ENCODE measurements around the gene ABL2.
A peak's percentile ranks its signal among the peaks of the same experiment; 100 is the strongest.

Gene ABL2

GRCh38 chr1:179082999-179083335, 146.5 kb downstream of the ABL2 start:
- H3K4me3 ChIP-seq (ENCODE audit: low read length) = peak overlapping the region; percentile 85
- peaks cover 8% of the 10 kb centered on the region for H3K36me3 ChIP-seq (ENCODE audit: insufficient read depth, low read length)
- peak overlapping the region; percentile 89 for H3K9ac ChIP-seq (ENCODE audit: low read depth, low read length)
- peaks cover 20% of the 10 kb centered on the region for H3K4me1 ChIP-seq (ENCODE audit: control insufficient read depth, insufficient read depth, low read length)
- peak overlapping the region; percentile 89 for H3K4me2 ChIP-seq (ENCODE audit: low read length)
- H3K9me3 ChIP-seq (replicated peaks; ENCODE audit: low read length) = no peaks in the 10 kb centered on the region
- H3K27me3 ChIP-seq (ENCODE audit: control insufficient read depth, insufficient read depth, low read length) = no peaks in the 10 kb centered on the region

GRCh38 chr1:179082333-179082998, 147.0 kb downstream of the ABL2 start:
- Histone ChIP-seq H3K4me2 (ENCODE audit: low read length) (peak overlapping the region; percentile 89), H3K4me3 (ENCODE audit: low read length) (peak overlapping the region; percentile 85), H3K27me3 (ENCODE audit: control insufficient read depth, insufficient read depth, low read length) (no peaks in the 10 kb centered on the region), H3K36me3 (ENCODE audit: insufficient read depth, low read length) (peaks cover 8% of the 10 kb centered on the region), H3K9ac (ENCODE audit: low read depth, low read length) (peak overlapping the region; percentile 89), H3K9me3 (replicated peaks; ENCODE audit: low read length) (no peaks in the 10 kb centered on the region), H3K4me1 (ENCODE audit: control insufficient read depth, insufficient read depth, low read length) (peaks cover 25% of the 10 kb centered on the region)

- H3K4me1 ChIP-seq (ENCODE audit: control insufficient read depth, insufficient read depth, low read length) = peaks cover 28% of the 10 kb centered on the region
- peak within 1 kb of the TSS; percentile 85 for H3K4me3 ChIP-seq (ENCODE audit: low read length)
- H3K9ac ChIP-seq (ENCODE audit: low read depth, low read length) = peak within 1 kb of the TSS; percentile 89
- H3K36me3 ChIP-seq (ENCODE audit: insufficient read depth, low read length) = peaks cover 8% of the 10 kb centered on the region
- H3K9me3 ChIP-seq (replicated peaks; ENCODE audit: low read length) = no peaks in the 10 kb centered on the region
- H3K4me2 ChIP-seq (ENCODE audit: low read length) = peak within 1 kb of the TSS; percentile 89
- no peaks in the 10 kb centered on the region for H3K27me3 ChIP-seq (ENCODE audit: control insufficient read depth, insufficient read depth, low read length)
Measured at GRCh38 chr1:179081687-179082332, 147.7 kb downstream of the ABL2 start, which contains the start of gene TOR3A. Gene TOR3A, plus strand, starts transcription at chr1:179082070. Its CDS starts 59 bp downstream, at chr1:179082129.

GRCh38 chr1:179080866-179081686, 148.4 kb downstream of the ABL2 start:
- peaks cover 8% of the 10 kb centered on the region for H3K36me3 ChIP-seq (ENCODE audit: insufficient read depth, low read length)
- H3K9ac ChIP-seq (ENCODE audit: low read depth, low read length) = peak overlapping the region; percentile 89
- no peaks in the 10 kb centered on the region for H3K27me3 ChIP-seq (ENCODE audit: control insufficient read depth, insufficient read depth, low read length)
- H3K9me3 ChIP-seq (replicated peaks; ENCODE audit: low read length) = no peaks in the 10 kb centered on the region
- peak overlapping the region; percentile 89 for H3K4me2 ChIP-seq (ENCODE audit: low read length)
- H3K4me3 ChIP-seq (ENCODE audit: low read length) = peak overlapping the region; percentile 85
- H3K4me1 ChIP-seq (ENCODE audit: control insufficient read depth, insufficient read depth, low read length) = peaks cover 28% of the 10 kb centered on the region

- Histone ChIP-seq H3K9me3 (replicated peaks; ENCODE audit: low read length) (no peaks in the 10 kb centered on the region), H3K4me3 (ENCODE audit: low read length) (no peak overlapping the region), H3K4me1 (ENCODE audit: control insufficient read depth, insufficient read depth, low read length) (peaks cover 28% of the 10 kb centered on the region), H3K27me3 (ENCODE audit: control insufficient read depth, insufficient read depth, low read length) (no peaks in the 10 kb centered on the region), H3K4me2 (ENCODE audit: low read length) (no peak overlapping the region), H3K9ac (ENCODE audit: low read depth, low read length) (no peak overlapping the region), H3K36me3 (ENCODE audit: insufficient read depth, low read length) (no peaks in the 10 kb centered on the region)
Measured at GRCh38 chr1:179079113-179079761, 150.2 kb downstream of the ABL2 start.

GRCh38 chr1:179077396-179077795, 152.1 kb downstream of the ABL2 start:
- no peak overlapping the region for H3K4me3 ChIP-seq (ENCODE audit: low read length)
- peaks cover 4% of the 10 kb centered on the region for H3K36me3 ChIP-seq (ENCODE audit: insufficient read depth, low read length)
- no peaks in the 10 kb centered on the region for H3K9me3 ChIP-seq (replicated peaks; ENCODE audit: low read length)
- H3K27me3 ChIP-seq (ENCODE audit: control insufficient read depth, insufficient read depth, low read length) = no peaks in the 10 kb centered on the region
- H3K9ac ChIP-seq (ENCODE audit: low read depth, low read length) = no peak overlapping the region
- peaks cover 17% of the 10 kb centered on the region for H3K4me1 ChIP-seq (ENCODE audit: control insufficient read depth, insufficient read depth, low read length)
- no peak overlapping the region for H3K4me2 ChIP-seq (ENCODE audit: low read length)

GRCh38 chr1:179066471-179066870, 163.0 kb downstream of the ABL2 start:
- Histone ChIP-seq H3K9ac (ENCODE audit: low read depth, low read length) (no peak overlapping the region), H3K36me3 (ENCODE audit: insufficient read depth, low read length) (peaks cover 28% of the 10 kb centered on the region), H3K27me3 (ENCODE audit: control insufficient read depth, insufficient read depth, low read length) (no peaks in the 10 kb centered on the region), H3K4me1 (ENCODE audit: control insufficient read depth, insufficient read depth, low read length) (no peaks in the 10 kb centered on the region), H3K9me3 (replicated peaks; ENCODE audit: low read length) (no peaks in the 10 kb centered on the region), H3K4me2 (ENCODE audit: low read length) (no peak overlapping the region), H3K4me3 (ENCODE audit: low read length) (no peak overlapping the region)

GRCh38 chr1:179061360-179062282, 167.9 kb downstream of the ABL2 start:
- H3K9me3 ChIP-seq (replicated peaks; ENCODE audit: low read length) = no peaks in the 10 kb centered on the region
- no peak overlapping the region for H3K4me2 ChIP-seq (ENCODE audit: low read length)
- no peaks in the 10 kb centered on the region for H3K27me3 ChIP-seq (ENCODE audit: control insufficient read depth, insufficient read depth, low read length)
- peaks cover 22% of the 10 kb centered on the region for H3K36me3 ChIP-seq (ENCODE audit: insufficient read depth, low read length)
- H3K4me1 ChIP-seq (ENCODE audit: control insufficient read depth, insufficient read depth, low read length) = peaks cover 16% of the 10 kb centered on the region
- H3K4me3 ChIP-seq (ENCODE audit: low read length) = no peak overlapping the region
- H3K9ac ChIP-seq (ENCODE audit: low read depth, low read length) = no peak overlapping the region

GRCh38 chr1:179058487-179059483, 170.7 kb downstream of the ABL2 start:
- Histone ChIP-seq H3K9me3 (replicated peaks; ENCODE audit: low read length) (no peaks in the 10 kb centered on the region), H3K4me3 (ENCODE audit: low read length) (peak overlapping the region; percentile 9), H3K36me3 (ENCODE audit: insufficient read depth, low read length) (peaks cover 12% of the 10 kb centered on the region), H3K9ac (ENCODE audit: low read depth, low read length) (peak overlapping the region; percentile 54), H3K27me3 (ENCODE audit: control insufficient read depth, insufficient read depth, low read length) (no peaks in the 10 kb centered on the region), H3K4me2 (ENCODE audit: low read length) (peak overlapping the region; percentile 64), H3K4me1 (ENCODE audit: control insufficient read depth, insufficient read depth, low read length) (peaks cover 16% of the 10 kb centered on the region)

- no peak overlapping the region for H3K4me2 ChIP-seq (ENCODE audit: low read length)
Measured at GRCh38 chr1:179055937-179056336, 173.5 kb downstream of the ABL2 start.

More at GRCh38 chr1:179055937-179056336, 173.5 kb downstream of the ABL2 start:
- peaks cover 10% of the 10 kb centered on the region for H3K36me3 ChIP-seq (ENCODE audit: insufficient read depth, low read length)
- H3K9ac ChIP-seq (ENCODE audit: low read depth, low read length) = no peak overlapping the region
- H3K27me3 ChIP-seq (ENCODE audit: control insufficient read depth, insufficient read depth, low read length) = no peaks in the 10 kb centered on the region
- H3K4me1 ChIP-seq (ENCODE audit: control insufficient read depth, insufficient read depth, low read length) = peaks cover 16% of the 10 kb centered on the region
- H3K9me3 ChIP-seq (replicated peaks; ENCODE audit: low read length) = no peaks in the 10 kb centered on the region
- no peak overlapping the region for H3K4me3 ChIP-seq (ENCODE audit: low read length)

Data from skeletal muscle satellite cell (primary cell).